ENCODE results near the gene OBSCN.

OBSCN gene

GRCh38 chr1:228166170-228166936, 41.5 kb upstream of the OBSCN start:
- peak; percentile 72 for DNase-seq (ENCODE audit: low spot score)
- in situ Hi-C loops (cut with MboI; ENCODE audit: low sequenced_read_pairs, unreplicated experiment): no loop called here
- peak; percentile 45 for TF ChIP-seq CTCF (IDR thresholded peaks at IDR 0.05; ENCODE audit: borderline replicate concordance, control extremely low read depth, extremely low read depth, insufficient read depth, missing control alignments)

- no peak for TF ChIP-seq CTCF (IDR thresholded peaks at IDR 0.05; ENCODE audit: borderline replicate concordance, control extremely low read depth, extremely low read depth, insufficient read depth, missing control alignments)
- in situ Hi-C loops (cut with MboI; ENCODE audit: low sequenced_read_pairs, unreplicated experiment): no loop called here
These were observed 39.1 kb upstream of the OBSCN start for GRCh38 chr1:228168563-228169270.

GRCh38 chr1:228169345-228169744, 38.5 kb upstream of the OBSCN start:
- no peak for DNase-seq (ENCODE audit: low spot score)
- TF ChIP-seq CTCF (IDR thresholded peaks at IDR 0.05; ENCODE audit: borderline replicate concordance, control extremely low read depth, extremely low read depth, insufficient read depth, missing control alignments): no peak
- in situ Hi-C loops (cut with MboI; ENCODE audit: low sequenced_read_pairs, unreplicated experiment): no loop called here

More at GRCh38 chr1:228168563-228169270, 39.1 kb upstream of the OBSCN start:
- DNase-seq (ENCODE audit: low spot score): no peak

GRCh38 chr1:228170666-228171065, 37.2 kb upstream of the OBSCN start:
- TF ChIP-seq CTCF (IDR thresholded peaks at IDR 0.05; ENCODE audit: borderline replicate concordance, control extremely low read depth, extremely low read depth, insufficient read depth, missing control alignments): no peak
- in situ Hi-C loops (cut with MboI; ENCODE audit: low sequenced_read_pairs, unreplicated experiment): no loop called here

GRCh38 chr1:228171221-228171891, 36.5 kb upstream of the OBSCN start:
- TF ChIP-seq CTCF (IDR thresholded peaks at IDR 0.05; ENCODE audit: borderline replicate concordance, control extremely low read depth, extremely low read depth, insufficient read depth, missing control alignments): no peak
- in situ Hi-C loops (cut with MboI; ENCODE audit: low sequenced_read_pairs, unreplicated experiment): no loop called here
- no peak for DNase-seq (ENCODE audit: low spot score)

More at GRCh38 chr1:228170666-228171065, 37.2 kb upstream of the OBSCN start:
- no peak for DNase-seq (ENCODE audit: low spot score)
